ENCODE measurements around the gene MRPL55.

Gene MRPL55

DNA sequence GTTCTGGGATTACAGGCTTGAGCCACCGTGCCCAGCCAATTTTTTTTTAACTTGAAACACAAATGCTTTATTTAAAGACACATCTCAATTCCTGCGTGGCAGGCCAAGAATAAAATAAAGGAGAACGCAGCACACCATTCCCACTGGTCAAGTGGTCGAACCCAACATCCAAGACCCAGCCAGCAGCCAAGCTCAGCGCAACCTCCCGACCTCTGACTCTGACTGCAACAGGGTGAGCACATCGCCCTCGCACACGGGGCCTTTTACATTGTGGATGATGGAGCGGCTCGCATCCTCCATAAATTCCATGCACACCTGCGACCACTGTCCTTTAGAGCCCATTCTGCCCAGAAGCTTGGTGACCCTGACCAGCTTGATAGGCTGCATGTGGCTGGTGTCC lies 25.5 kb upstream of the MRPL55 start:
- no peak for DNase-seq (ENCODE audit: low spot score)
- TF ChIP-seq, protein P1, sequence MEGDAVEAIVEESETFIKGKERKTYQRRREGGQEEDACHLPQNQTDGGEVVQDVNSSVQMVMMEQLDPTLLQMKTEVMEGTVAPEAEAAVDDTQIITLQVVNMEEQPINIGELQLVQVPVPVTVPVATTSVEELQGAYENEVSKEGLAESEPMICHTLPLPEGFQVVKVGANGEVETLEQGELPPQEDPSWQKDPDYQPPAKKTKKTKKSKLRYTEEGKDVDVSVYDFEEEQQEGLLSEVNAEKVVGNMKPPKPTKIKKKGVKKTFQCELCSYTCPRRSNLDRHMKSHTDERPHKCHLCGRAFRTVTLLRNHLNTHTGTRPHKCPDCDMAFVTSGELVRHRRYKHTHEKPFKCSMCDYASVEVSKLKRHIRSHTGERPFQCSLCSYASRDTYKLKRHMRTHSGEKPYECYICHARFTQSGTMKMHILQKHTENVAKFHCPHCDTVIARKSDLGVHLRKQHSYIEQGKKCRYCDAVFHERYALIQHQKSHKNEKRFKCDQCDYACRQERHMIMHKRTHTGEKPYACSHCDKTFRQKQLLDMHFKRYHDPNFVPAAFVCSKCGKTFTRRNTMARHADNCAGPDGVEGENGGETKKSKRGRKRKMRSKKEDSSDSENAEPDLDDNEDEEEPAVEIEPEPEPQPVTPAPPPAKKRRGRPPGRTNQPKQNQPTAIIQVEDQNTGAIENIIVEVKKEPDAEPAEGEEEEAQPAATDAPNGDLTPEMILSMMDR (IDR thresholded peaks at IDR 0.05; ENCODE audit: extremely low read depth, missing control alignments), result no peak

DNA sequence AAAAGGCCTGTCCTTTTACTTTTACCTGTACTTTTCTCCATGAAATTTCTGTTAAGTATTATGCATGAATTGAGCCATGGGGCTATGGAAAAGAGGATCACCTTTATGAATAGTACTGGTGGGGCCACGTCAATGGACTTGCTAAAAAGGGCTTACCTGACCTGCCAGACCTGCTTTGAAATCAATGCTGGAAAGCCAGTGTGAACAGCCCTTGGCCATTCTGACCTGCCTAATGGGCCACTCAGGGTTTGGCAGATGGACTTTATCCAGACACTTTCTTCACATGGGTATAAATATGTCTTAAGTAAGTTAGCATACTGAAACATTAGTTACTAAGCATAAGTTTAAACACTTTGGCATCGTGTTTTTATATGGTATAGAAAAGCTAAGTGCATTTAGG lies 22.7 kb upstream of the MRPL55 start:
- TF ChIP-seq, protein P1 (IDR thresholded peaks at IDR 0.05; ENCODE audit: extremely low read depth, missing control alignments), result no peak
- DNase-seq (ENCODE audit: low spot score), result no peak

DNA sequence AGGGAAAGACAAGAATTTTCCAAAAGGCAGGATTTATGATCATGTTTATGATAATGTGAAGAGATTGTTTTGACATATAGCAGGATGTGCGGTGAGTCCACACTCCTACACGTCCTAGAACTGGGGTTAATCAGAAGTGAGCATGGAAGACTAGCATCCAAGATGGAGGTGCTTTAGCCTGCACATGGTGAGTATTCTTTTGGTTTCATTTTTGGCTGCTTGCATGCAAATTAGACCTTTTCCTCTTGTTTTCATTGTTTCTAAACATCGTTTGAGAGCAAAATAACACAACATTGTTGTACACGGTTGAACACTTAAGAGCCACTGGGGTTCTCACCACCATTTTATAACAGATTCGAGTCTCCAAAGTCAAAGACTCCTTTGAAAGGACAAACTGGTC lies 16.1 kb upstream of the MRPL55 start:
- TF ChIP-seq, protein P1 (IDR thresholded peaks at IDR 0.05; ENCODE audit: extremely low read depth, missing control alignments), result no peak
- no peak for DNase-seq (ENCODE audit: low spot score)

DNA sequence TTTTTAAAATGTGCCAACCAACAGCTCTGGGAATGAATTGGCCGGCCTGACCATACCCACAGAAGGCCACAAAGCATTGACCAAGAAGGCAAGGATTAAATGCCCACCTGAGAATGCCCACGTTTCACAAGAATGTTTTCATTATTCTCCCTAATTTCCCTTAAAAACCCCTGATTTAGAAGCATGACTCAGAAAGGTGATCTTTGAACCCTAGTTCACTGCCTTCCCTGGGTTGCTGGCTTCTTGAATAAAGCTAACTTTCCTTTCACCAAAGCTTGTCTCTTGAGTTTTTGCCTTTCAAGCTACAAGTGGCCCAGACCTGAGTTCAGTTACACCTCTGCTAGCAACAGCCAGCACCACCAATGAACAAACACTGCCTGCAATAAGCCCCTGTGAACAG lies 14.4 kb upstream of the MRPL55 start:
- no peak for DNase-seq (ENCODE audit: low spot score)
- TF ChIP-seq, protein P1 (IDR thresholded peaks at IDR 0.05; ENCODE audit: extremely low read depth, missing control alignments), result no peak

DNA sequence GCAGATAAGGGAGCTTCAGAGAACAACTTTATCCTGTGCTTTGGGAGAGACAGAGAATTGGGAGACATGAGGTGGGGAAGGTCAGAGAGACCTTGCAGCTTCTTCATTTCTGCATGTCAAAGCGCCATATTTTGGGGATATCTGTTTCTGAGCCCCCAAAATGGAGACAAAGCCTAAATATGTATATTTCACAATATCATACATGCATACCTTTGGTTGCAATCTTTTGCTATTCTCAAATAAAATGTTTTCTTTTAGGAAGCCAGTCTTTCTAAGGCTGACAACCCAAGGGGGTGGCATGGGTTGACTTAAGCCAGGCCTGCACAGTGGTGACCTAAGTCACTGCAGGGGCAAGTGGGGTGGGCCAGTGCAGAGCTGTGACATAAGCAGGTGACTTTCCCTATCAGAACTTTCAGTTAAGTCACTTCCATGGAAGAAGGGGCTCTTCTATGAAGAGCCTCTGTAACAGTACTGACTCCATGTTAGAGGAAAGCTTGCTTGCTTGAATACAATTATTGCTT lies 13.9 kb upstream of the MRPL55 start:
- TF ChIP-seq, protein P1 (IDR thresholded peaks at IDR 0.05; ENCODE audit: extremely low read depth, missing control alignments), result no peak
- no peak for DNase-seq (ENCODE audit: low spot score)

DNA sequence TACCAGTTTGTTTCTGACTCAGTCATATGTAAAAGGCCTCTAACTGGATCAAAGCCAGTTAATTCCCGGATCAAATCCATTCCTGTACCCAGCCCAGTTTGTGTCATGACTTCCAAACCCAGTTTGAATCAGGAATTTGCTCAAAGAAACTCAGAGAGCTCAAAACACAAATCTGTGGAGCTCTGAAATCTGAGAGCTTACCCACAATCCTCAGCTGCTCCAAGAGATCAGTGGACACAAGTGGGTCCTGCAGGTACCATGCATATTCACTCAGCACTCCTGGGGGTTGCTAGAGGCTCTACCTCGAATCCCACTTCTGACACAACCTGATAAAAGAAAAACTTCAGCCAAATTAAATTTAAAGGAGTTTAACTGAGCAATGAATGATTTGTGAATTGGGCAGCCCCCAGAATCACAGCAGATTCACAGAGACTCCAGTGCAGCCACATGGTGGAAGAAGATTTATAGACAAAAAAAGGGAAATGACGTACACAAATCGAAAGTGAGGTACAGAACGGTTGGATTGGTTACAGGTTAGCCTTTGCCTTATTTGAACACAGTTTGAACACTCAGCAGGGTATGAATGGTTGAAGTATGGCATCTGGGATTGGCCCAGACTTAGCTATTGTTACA lies 11.9 kb upstream of the MRPL55 start:
- TF ChIP-seq, protein P1 (IDR thresholded peaks at IDR 0.05; ENCODE audit: extremely low read depth, missing control alignments), result no peak
- no peak for DNase-seq (ENCODE audit: low spot score)

DNA sequence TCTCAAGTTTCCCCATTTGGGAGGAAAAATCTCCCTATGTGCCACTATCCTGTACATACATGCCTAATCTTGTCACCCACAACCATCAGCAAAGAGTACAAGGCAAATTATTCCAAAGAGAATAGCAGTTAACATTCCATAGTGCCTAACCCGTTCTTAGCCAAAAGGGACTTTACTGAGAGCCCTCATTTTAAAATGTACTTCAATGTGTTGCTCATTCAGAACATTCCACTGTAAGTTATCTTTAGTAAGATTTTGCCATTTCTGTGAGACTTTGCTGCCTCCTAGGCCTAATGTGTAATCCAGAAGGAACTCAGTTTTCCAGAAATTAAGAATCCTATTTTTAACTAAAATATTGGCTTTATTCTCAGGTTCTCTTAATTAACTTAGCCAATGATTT lies 11.3 kb upstream of the MRPL55 start:
- DNase-seq (ENCODE audit: low spot score), result no peak
- TF ChIP-seq, protein P1 (IDR thresholded peaks at IDR 0.05; ENCODE audit: extremely low read depth, missing control alignments), result no peak
